HG02970 (cell line): ENCODE data around the gene NLGN1.
"Not testable (repeated sequence)": the region's sequence is repeated elsewhere in the genome, so short reads cannot be mapped to it uniquely, and the experiment has no call there.

Experiments used
- ATAC-seq: cut with Tn5 transposase; IDR thresholded peaks from one replicate; pipeline ENCODE4 v1.9.1; 2021; ENCODE audit warnings: mild to moderate bottlenecking, moderate library complexity, moderate number of reproducible peaks; ENCODE audit not compliant: unreplicated experiment, low FRiP score

The NLGN1 gene

DNA sequence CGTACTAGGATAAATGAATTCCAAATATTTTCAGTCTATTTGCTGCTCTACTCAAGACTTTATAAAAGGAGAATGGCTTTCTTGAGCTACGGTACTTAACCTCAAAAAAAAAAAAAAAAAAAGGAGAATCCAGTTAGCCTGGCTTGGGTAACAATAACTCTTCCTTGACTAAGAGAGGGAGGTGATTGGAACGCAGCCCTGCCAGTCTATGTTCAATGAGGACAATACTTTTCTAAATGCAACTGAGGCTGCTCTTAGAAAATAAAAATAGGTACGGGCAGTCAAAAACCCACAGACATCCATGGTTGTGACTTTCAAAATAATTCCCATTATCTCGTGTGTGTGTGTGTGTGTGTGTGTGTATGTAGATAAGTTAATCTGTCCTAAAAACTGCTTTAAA lies 799.9 kb downstream of the NLGN1 start:
- no peak for ATAC-seq

DNA sequence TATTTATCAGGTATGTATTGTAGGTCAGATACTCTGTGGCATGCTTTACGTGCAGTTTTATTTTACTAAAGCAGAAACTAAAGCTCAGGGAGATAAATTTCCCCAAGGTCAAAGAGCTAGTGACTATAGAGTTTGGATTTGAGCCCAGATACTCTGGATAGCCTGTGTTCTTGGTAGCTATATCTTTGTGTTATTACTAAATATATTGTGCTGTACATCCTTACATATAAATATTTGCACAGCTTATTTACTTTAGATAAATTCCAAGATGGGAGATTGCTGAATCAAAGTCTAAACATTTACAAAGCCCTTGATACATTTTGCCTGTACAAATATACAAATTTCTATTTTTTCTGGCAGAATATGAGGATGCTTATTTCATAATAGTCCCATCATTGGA lies 800.7 kb downstream of the NLGN1 start:
- ATAC-seq: no peak

DNA sequence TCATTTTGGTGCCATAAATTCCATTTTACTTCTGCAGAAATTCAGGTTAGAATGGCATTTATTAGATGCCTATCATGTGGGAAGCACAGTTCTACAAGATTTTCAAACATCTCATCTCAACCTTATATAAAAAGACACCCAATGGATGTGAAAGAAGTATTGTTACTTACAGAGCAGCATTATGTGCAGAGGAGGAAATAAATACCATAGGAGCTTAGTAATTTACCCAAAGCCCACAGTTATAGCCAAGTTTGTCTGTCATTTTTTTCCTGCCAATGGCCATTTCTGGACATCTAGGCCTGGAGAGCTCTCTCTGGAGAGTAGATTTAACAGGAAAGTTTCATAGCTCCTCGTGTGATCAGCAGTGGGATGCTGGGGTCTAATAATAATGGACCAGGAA lies 802.2 kb downstream of the NLGN1 start:
- ATAC-seq: no peak

DNA sequence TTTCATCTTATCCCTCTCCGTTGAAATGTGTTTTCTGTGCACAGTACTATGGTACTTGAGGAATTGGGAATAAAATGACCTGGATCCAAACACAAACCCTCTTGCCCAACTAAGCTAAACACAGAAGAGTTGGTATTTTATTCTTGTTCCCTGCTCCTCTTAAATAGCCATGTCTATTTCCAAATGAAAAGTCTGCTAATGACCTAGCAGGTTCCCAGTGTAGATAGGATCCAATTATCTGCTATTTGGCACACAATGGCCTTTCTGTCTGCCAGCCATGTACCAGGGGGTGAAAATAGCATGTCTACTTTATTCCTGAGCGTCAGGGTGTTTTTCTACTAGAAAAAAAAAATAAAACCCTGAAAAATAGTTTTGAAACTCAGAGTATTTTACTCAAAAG lies 804.6 kb downstream of the NLGN1 start:
- ATAC-seq: no peak

DNA sequence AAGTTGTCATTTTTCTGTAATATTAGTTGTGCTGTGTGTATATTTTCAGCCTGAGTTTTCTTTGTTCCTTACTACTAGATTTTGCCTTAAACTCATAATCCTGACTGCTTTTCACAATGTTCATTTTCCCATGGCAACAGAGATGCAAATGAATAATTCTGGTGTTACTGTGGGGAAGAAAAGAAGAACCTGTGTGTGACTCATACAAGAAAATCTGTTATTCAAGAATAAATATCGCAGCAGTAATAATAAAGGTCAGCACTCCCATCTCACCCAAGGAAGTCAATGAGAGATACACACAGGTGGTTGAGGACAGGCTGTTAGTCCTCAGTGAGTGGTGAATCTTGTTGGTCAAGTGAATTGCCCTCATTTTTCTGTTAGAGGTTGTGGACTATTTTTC lies 805.0 kb downstream of the NLGN1 start:
- ATAC-seq: no peak

DNA sequence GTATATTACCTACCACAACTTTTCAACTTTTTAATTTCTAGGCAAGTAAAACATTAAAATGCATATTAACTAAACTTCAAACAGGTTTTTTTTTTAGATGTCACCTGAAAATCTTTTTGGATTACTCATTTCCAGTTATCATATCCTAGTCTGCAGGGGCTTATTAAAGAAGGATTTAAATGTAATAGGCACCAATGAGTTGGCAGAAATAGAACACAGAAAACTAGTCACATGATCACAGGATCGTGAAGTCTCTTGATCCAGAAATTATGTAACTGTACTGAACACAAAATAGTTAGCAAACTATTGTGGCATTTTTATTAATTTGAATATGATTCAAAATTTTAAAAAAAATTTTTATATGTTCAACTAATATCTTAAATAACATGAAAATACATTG lies 807.2 kb downstream of the NLGN1 start:
- no peak for ATAC-seq

DNA sequence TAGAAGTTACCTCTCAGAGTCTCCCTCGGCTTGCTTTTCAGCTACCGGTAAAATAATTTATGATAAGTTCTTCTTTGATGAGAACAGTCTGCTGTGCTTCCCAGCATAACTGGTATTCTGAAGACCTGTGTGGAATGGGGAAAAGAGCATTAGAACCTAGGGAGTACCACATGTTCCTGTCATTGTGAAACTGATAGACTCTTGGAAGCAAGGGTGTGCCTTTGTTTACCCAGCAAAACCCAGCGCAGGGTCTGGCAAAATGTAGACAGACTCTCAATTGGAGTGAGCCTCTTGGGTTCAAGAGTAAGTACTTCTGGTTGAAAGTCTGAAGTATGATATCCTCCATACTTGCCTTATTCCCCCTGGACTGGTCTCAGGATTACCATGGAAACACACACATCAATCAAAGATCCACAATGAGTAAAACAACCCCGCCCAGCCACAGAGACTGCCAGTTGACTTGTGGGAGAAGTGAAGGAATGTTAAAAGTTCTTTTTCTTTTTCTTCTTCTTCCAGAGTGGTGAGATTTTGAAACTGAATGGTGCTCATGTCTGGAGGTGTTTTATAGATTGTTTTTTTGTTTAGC lies 809.2 kb downstream of the NLGN1 start:
- ATAC-seq: no peak

DNA sequence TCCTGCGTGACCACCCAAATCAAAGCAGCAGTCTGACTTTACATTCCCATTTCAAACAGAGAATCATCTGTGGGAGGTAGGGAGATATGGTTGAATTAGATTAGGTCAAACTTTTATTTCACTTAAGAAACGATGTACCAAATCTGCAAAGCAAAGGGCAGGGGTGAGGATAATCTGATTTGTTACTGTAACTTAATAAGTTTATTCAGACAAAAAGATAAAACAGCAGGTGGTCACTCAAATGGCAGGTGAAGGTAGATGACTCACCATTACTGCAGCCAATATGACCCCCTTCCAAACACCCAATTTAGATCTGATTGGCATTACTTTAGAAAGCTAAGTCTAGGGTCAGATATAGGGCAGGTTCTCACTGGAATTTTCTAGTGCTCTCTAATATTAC lies 810.6 kb downstream of the NLGN1 start:
- ATAC-seq: no peak

DNA sequence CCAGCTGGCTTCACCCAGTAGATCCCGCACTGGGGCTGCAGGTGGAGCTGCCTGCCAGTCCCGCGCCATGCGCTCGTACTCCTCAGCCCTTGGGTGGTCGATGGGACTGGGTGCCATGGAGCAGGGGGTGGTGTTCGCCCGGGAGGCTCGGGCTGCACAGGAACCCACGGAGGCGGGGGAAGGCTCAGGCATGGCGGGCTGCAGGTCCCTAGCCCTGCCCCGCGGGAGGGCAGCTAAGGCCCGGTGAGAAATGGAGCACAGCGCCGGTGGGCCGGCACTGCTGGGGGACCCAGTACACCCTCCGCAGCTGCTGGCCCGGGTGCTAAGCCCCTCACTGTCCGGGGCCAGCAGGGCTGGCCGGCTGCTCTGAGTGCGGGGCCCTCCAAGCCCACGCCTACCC lies 814.4 kb downstream of the NLGN1 start:
- ATAC-seq: not testable (repeated sequence)

DNA sequence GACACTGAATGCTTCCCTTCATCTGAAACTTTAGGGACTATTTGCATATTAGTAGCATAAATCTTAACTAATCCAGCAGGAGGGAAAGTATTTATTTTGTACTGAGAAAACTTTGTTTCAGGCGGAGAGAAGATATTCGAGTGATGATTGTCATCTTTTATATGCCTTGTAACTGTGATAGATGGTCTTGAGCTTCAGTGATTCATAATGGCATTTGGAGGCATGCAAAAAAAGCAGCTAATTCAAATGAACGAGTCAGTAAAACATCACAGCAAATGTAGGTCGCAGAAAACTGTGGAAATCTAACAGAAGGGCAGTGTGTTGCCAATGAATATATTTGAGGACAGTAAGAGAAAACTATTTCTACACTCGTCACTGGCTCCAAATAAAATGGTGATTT lies 817.9 kb downstream of the NLGN1 start:
- ATAC-seq: no peak

DNA sequence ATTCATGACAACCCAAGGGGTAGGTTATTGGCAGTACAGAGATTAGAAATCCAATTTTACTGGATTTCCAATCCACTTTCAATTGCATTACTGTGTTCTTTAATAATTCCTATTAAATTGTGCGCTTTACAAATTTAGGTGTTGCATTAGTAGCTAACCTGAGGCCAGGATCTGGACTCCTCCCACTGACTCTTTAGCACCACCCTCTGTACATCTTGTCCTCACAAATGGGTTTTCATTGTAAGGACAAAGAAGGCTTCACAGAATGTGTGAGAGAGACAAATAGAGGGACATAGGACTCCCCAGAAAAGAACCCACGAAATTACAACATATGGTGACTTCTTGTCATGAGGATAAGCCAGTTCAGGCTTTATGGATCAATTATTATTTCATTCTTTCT lies 818.5 kb downstream of the NLGN1 start:
- no peak for ATAC-seq

DNA sequence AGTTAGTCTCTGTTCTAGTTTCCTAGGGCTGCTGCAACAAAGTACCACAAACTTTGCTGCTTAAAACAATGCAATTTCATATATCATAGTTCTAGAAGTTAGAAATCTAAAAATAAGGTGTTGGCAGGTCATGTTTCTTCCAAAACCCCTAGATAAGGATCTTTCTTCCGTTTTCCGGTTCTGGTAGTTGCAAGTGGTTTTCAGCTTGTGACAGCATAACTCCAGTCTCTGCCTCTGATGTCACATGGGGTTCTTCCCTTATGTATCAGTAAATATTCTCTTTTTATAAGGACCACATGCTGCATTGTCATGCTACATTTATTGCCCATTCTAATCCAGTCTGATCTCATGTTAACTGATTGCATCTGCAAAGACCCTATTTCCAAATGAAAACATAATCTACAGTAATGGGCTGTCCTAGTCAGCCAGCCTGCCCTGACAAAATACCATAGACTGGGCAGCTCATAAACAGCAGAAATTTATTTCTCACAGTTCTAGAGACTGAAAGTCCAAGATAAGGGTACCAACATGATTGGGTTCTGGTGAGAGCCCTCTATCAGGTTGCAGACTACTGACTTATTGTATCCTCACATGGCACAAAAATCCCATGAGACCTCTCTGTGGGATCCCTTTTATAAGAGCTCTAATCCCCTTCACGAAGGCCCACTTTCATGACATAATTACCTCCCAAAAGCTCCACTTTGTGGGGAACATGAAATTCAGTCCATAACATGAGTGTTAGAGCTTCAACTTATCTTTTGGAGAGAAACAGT lies 819.6 kb downstream of the NLGN1 start:
- ATAC-seq: no peak

DNA sequence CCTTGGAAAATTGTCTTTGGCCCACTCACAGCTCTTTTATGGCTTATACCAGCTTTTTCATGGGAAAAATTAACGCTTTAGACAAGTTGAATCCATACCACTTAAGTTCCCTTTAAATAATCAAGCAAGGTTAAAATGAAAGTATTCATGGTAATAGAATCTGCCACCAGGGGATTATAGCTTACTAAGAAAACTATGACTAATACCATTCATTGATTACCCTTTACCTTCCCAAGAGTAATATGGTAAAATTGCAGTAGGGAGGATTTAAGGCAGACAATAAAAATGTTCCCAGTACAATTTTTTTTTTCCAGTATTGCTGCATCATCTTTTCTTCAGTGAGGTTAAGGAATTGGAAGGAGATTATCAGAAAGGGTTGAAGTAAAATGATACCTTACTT lies 820.5 kb downstream of the NLGN1 start:
- ATAC-seq: no peak

DNA sequence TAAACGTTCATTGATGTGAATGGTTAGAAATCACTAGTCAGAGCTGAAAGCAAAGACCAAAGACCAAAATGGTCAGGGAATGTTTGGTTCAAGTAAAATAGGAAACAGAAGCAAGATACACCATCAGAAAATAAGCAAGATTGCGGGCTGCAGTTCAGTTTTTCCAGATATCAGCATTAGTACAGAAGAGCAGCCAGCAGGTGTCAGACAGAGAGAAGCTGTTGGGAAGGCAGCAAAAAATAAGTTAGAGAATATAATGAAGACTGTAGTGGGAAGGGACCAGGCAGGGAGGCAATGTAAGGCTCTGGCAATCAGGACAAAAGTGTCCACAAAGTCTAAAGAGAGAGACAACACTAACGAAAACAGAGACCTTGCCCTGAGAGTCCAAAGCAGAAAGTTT lies 822.2 kb downstream of the NLGN1 start:
- no peak for ATAC-seq

DNA sequence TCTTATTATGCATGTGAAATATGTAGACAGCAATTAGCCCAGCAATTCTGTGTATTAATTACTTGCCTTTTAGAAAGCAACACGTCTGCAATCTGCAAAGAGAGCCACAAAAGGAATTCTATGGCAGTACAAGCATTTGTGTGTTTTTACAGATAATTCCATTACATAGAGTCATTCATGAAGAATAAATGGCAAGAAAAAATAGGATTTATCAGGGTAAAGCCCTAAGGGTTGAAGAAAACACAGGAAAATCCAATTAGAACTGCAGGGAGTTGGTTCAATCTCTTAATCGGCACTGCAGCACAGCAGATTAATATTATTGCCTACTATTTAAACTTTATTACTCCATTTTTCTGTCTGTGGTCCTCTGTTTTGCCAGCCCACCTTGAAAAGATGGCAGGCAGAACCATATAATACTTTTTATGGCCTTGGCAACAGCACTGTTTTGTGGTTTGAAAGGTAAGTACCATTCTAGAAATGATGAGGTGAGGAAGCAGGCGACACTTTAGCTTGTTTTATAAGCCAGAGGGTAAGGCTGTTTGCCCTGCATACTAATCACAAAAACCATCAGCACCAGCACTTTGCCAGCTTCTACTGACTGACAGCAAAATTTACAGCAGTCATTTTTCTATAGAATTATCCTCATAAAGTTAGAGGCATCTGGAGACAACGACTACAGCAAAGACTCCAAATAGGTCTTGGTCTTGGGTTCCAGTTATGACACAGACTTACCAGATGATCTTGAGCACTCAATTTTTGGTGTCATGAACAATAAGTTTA lies 823.4 kb downstream of the NLGN1 start:
- ATAC-seq: no peak

DNA sequence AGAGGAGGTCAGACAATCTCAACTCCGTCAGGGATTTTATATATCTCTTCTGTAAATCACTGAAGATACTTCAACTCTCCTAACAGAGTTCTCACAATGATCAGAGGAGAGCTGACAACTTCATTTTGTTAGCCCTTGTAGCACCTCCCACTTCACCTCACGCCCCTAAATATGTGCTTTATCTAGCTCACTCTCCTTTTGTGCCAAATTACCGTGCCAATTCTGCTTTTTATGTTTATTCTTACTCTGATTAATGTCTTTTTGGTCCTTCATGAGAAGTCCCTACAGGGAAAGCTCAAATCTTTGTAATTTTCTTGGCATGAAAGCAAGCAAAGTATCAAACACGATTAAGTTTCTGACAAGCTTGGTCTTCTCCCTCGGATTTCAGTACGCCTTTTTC lies 825.5 kb downstream of the NLGN1 start:
- ATAC-seq: no peak

DNA sequence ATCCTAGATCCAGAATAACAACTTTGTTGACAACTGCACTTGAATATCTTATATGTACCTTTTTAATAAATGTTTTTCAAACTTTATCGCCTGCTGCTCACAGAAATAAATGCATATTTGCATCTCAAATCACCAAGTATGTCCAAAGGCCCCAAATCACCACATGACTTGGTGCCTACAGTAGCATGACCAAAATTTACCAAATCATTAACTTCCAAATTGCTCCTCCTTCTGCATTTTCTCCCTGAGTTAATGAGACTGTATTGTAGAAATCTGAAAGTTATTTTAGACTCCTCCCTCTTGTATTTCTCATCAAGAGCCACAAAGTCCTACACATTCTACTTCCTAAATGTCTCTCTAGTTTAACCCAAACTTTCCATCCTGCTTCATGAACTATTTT lies 826.1 kb downstream of the NLGN1 start:
- ATAC-seq: no peak

DNA sequence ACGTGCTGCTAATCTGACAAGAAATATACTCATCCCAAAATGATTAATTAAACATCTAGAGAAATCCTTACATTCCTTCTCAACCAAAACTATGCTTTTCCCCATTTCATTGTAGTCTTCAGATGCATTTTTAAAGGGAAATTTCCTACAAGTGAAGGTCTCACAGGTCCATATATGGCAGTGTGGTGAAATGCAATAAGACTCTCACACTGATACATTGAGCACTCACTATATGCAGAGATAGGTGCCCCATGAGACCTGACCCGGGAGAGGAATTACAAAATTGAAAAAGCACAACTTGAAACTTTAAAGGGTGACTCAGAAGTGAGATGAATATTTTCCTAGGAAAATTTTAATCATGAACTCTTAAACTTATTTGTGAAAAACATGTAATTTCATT lies 832.4 kb downstream of the NLGN1 start:
- ATAC-seq: no peak

DNA sequence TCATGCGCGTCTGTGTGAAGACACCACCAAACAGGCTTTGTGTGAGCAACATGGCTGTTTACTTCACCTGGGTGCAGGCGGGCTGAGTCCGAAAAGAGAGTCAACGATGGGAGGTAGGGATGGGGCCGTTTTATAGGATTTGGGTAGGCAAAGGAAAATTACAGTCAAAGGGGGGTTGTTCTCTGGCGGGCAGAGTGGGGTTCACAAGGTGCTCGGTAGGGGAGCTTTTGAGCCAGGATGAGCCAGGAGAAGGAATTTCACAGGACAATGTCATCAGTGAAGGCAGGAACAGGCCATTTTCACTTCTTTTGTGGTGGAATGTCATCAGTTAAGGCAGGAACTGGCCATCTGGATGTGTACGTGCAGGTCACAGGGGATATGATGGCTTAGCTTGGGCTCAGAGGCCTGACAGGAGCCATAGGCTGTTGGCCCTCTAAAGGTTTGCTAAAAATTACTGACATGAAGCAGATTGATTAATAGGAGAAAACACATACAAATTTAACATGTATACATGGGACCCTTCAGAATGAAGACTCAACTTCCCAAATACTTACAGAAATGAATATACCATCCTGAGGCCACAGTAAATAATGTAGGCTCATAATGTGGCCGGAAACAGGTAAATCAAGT lies 834.6 kb downstream of the NLGN1 start:
- ATAC-seq: not testable (repeated sequence)

DNA sequence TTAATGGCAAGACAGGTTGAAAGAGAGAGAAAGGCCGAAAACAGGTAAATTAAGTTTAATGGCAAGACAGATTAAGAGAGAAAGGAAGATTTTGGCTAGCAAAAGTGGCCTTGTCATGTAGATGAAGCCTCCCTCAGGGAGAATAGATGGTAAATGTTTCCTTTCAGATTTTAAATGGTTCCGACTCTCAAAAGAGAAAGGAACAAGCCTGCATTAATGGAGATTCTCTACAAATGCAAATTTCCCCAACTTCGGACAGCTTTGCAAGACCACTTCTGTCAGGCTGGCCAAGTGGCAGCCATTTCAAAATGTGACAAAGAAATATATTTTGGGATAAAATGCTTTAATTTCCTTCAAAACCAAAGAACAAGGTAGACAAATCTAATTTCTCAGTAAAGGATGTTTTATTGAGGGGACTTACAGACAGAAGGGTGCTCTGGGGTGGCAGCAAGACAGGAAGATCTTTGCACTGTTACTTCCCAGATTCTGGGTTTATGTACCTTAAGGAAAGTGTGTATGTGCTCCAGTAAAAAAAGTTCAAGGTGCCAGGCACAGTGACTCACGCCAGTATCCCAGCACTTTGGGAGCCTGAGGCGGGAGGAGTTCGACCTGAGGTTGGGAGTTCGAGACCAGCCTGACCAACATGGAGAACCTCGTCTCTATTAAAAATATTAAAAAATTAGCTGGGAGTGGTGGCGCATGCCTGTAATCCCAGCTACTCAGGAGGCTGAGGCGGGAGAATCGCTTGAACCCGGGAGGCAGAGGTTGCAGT lies 835.3 kb downstream of the NLGN1 start:
- no peak for ATAC-seq

DNA sequence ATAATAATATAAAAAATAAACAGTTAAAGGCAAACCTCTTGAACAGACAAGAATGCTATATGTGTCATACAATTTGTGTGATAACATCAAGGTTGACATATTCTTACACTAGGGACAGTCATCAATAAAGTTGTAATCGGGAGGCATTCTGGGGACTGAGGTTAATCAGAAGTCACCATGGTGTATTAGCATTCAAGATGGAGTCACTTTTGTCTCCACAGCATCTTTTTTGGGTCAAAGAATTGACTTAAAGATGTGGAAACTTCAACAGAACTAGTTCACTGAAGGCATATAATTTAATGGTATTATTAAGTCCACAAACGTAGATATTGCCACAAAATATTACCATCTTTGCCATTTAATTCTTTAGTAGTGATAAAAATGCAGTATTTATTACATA lies 836.0 kb downstream of the NLGN1 start:
- no peak for ATAC-seq
